Measurements from ENCODE around the gene WDR93. TPM values are rescaled to one million over a fixed set of nuclear protein-coding genes. Genes with fewer than 3 reads are reported as not detected.

WDR93 gene
- total RNA-seq, 4 donors from 2014 or later: not detected

DNA sequence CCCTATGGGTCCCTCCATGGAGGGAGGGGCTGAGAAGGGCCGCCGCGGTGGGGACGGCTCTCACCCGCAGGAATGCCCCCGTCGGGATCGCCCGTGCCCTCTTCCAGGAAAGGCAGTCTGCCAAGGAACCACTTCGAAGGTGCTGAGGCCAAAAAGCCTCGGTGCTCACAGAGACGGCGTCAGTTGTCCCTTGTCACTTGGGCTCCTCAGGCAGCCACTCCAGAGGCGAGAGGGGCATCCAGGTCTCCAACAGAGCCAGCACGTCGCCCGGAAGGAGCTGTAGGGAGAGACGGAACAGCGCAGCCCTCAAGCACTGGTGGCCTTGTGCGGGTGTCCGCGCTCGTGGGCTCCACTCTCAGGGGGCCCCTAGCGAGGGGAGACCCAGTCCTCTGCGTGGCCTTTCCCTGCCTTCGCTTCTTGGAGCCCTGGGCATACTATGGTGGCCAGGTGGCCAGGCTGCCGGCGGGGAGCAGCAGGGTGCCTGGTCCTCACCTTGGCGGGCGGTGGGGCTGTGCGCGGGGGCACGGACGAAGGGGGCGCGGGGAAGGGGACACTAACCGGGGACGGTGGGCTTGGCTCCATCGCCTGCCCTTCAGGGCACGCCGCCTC lies 59.4 kb downstream of the WDR93 start:
- Histone ChIP-seq H3K9me3 (no peaks in the 10 kb centered on the region), H3K4me1 (peaks cover 13 to 37% (median 23%) of the 10 kb centered on the region in 3 donors), H3K36me3 (no peaks in the 10 kb centered on the region), H3K4me3 (peak overlapping the region; percentile 48 to 81 (median 63)), H3K27me3 (peaks cover 0 to 30% (median 0%) of the 10 kb centered on the region in 4 donors), H3K27ac (peak overlapping the region in 3 of 4 donors; percentile 68 to 77 (median 73))
- TF ChIP-seq POLR2A (IDR thresholded peaks at IDR 0.05) (no peak), CTCF (IDR thresholded peaks at IDR 0.05) (no peak)
- DNase-seq: no peak
- intact Hi-C loops (cut with DNase I): no loop called here
- WGBS, 2 donors: 8 to 24% methylated on average over 14 of the region's 41 CpGs

DNA sequence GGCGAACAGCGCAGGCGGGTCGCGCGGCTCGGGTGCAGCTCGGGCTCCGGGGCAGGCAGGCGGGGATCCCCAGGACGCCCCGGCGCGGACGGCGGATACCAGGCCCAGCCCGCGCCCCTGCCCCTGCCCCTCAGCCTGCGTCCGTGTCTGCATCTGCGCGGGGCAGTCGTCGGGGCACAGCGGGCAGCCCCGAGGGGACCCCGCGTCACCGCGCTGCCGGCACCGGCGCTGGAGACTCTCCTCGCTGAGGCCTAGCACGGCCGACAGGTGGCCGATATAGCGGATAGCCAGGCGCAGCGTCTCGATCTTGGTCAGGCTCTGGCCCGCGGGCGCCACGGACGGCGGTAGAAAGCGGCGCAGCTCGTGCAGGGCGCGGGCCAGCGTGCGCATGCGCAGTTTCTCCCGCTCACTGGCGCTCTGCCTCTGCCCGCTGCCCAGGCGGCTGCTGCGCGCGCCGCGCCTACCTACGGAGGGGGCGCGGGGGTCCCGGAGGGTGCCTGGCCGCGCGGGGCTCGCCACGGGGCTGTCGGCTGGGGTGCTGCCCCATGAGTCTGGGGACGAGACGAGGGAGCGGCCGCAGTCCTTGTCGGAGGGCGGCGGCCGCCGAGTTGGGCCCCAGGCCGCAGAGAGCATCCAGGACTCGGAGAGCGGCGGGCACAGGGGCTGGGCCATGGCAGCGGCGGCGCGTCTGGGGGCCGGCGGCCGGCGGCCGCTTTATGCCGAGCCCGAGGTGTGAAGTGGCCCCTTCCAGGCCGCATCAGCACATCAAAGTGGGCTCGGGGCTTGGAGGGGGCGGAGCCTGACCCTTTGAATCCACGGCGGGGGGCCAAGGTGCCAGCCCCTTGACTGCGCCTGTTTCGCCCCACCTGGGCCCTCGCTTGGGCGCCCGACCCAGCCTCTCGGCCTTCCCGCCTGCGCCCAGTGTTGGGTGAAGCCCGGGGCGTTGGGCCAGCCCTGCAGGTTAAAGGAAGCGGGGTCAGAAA lies 60.2 kb downstream of the WDR93 start, which contains the start of gene MESP1:
Gene MESP1 (minus strand): TSS at position 690 of the 983 bp plus-strand sequence. CDS start 18 bp downstream, at position 672.
- Histone ChIP-seq H3K4me3 (peak within 1 kb of the TSS; percentile 48 to 81 (median 63)), H3K4me1 (peaks cover 13 to 37% (median 23%) of the 10 kb centered on the region in 3 donors), H3K27me3 (peaks cover 0 to 22% (median 0%) of the 10 kb centered on the region in 4 donors), H3K27ac (peak within 1 kb of the TSS; percentile 68 to 77 (median 71)), H3K36me3 (no peaks in the 10 kb centered on the region), H3K9me3 (no peaks in the 10 kb centered on the region)
- TF ChIP-seq POLR2A (IDR thresholded peaks at IDR 0.05): peak in 2 of 4 donors; percentile 44 to 69
- peak; percentile 54 to 83 (median 69) for TF ChIP-seq CTCF (IDR thresholded peaks at IDR 0.05)
- WGBS, 2 donors: 24 to 53% methylated on average over 6 of the region's 114 CpGs
- peak; percentile 24 for DNase-seq
- intact Hi-C loops (cut with DNase I): no loop called here

DNA sequence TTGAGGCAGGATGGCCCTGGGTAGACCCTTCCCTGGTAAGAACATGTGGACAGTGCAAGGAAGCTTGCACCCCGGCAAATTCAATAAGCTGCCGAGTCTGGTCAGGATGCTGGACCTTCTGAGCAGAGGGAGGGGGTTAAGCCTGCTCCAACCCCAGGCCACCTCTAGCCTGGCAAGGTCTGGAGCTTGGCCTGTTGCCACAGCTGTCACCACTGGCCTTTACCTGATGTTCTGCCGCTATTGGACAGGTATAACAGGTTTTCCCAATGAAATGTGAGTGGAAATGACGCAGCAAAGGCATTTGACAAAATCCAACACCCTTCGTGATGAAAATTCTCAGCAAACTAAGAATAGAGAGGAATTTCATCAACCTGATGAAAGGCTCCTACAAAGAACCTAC lies 61.1 kb downstream of the WDR93 start:
- Histone ChIP-seq H3K4me3 (no peak overlapping the region), H3K36me3 (no peaks in the 10 kb centered on the region), H3K27me3 (peaks cover 0 to 16% (median 0%) of the 10 kb centered on the region in 4 donors), H3K9me3 (no peaks in the 10 kb centered on the region), H3K27ac (peak overlapping the region; percentile 26 to 77 (median 68)), H3K4me1 (peaks cover 13 to 32% (median 23%) of the 10 kb centered on the region in 3 donors)
- no peak for TF ChIP-seq POLR2A (IDR thresholded peaks at IDR 0.05)
- TF ChIP-seq CTCF (IDR thresholded peaks at IDR 0.05): no peak
- intact Hi-C loops (cut with DNase I): no loop called here
- 72 to 95% methylated on average over 2 to 5 of the region's 5 CpGs for WGBS, 2 donors
- no peak for DNase-seq

DNA sequence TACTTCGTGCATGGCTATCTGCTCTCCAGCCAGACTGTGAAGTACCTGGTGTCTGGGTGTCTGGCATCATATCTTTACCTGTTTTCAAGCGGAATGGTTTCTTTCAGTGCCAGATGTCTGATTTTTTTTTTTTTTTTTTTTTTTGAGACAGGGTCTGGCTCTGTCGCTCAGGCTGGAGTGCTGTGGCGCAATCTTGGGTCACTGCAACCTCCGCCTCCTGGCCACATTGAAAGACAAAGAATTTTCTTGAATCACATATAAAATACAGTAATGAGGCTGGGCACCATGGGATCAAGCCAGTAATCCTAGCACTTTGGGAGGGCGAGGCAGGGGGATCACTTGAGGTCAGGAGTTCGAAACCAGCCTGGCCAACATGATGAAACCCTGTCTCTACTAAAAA lies 63.2 kb downstream of the WDR93 start:
- Histone ChIP-seq H3K4me3 (no peak overlapping the region), H3K27me3 (peaks cover 0 to 16% (median 0%) of the 10 kb centered on the region in 4 donors), H3K36me3 (no peaks in the 10 kb centered on the region), H3K4me1 (peaks cover 13 to 30% (median 23%) of the 10 kb centered on the region in 3 donors), H3K27ac (no peak overlapping the region), H3K9me3 (no peaks in the 10 kb centered on the region)
- no peak for DNase-seq
- no peak for TF ChIP-seq CTCF (IDR thresholded peaks at IDR 0.05)
- TF ChIP-seq POLR2A (IDR thresholded peaks at IDR 0.05): no peak
- WGBS, 2 donors: 77 to 86% methylated on average over 4 to 7 of the region's 7 CpGs
- intact Hi-C loops (cut with DNase I): no loop called here
